PC-9 (cell line): ENCODE measurements around the gene CIAO3. TPM values are rescaled to one million over a fixed set of nuclear protein-coding genes. Genes with fewer than 3 reads are reported as not detected.

Source experiments
- BruUV-seq: library from RNA; stranded (reverse); fragments of 400-500 nt; replicated peaks from 2 replicates; lab custom pipeline; 2021; lab: Mats Ljungman, UMichigan
- CTCF ChIA-PET: fragments of 300-600 bp; sonication (Branson Sonifier 250); formaldehyde crosslinking; loops from one replicate; lab custom pipeline; 2022; ENCODE audit warnings: antibody characterized with exemption; lab: Charles Lee
- POLR2A ChIA-PET: fragments of 300-600 bp; sonication (Branson Sonifier 250); formaldehyde crosslinking; loops from one replicate; lab custom pipeline; 2022; ENCODE audit warnings: antibody characterized with exemption; ENCODE audit not compliant: unreplicated experiment; lab: Charles Lee
- DNase-seq, 2 experiments: peaks; one replicate each; pipeline versions ENCODE4 v3.0.0 to v3.0.0-alpha.2; 2015 to 2022; ENCODE audit warnings: mixed read lengths in 1 of 2
- H2AFZ ChIP-seq: fragments of 200-600 bp; sonication (generic); 2 replicates; pipeline ENCODE4 v1.8.1; 2017; ENCODE audit warnings: antibody characterized with exemption
- H3F3A ChIP-seq: fragments of 200-600 bp; sonication (generic); 2 replicates; pipeline ENCODE4 v1.8.1; 2017; ENCODE audit warnings: antibody characterized with exemption, mild to moderate bottlenecking, low read depth; ENCODE audit not compliant: insufficient read depth
- H3K27ac ChIP-seq: fragments of 200-600 bp; sonication (generic); 2 replicates; pipeline ENCODE4 v1.6.1; 2016; ENCODE audit warnings: mixed run types
- H3K27me3 ChIP-seq: fragments of 200-600 bp; sonication (generic); 2 replicates; pipeline ENCODE4 v1.6.1; 2016; ENCODE audit warnings: low read depth, mixed run types; ENCODE audit not compliant: insufficient read depth
- H3K36me3 ChIP-seq: fragments of 200-600 bp; sonication (generic); 2 replicates; pipeline ENCODE4 v1.6.1; 2016; ENCODE audit warnings: low read depth, mixed run types
- H3K4me1 ChIP-seq: fragments of 200-600 bp; sonication (generic); replicated peaks from 2 replicates; pipeline ENCODE4 v1.6.1; 2016; ENCODE audit warnings: mixed run types; ENCODE audit not compliant: insufficient read depth
- H3K4me2 ChIP-seq: fragments of 200-600 bp; sonication (generic); 2 replicates; pipeline ENCODE4 v1.6.1; 2017; ENCODE audit warnings: mixed run types
- H3K4me3 ChIP-seq: fragments of 200-600 bp; sonication (generic); 2 replicates; pipeline ENCODE4 v1.6.1; 2016; ENCODE audit warnings: mixed run types
- H3K79me2 ChIP-seq: fragments of 200-600 bp; sonication (generic); 2 replicates; pipeline ENCODE4 v1.6.1; 2017; ENCODE audit warnings: low read depth, mixed run types
- H3K9me2 ChIP-seq: fragments of 200-600 bp; sonication (generic); 2 replicates; pipeline ENCODE4 v1.8.1; 2017; ENCODE audit warnings: mild to moderate bottlenecking; ENCODE audit not compliant: insufficient read depth
- H3K9me3 ChIP-seq: fragments of 200-600 bp; sonication (generic); 2 replicates; pipeline ENCODE4 v1.8.1; 2016; ENCODE audit warnings: low read depth; ENCODE audit not compliant: insufficient read depth
- H4K20me1 ChIP-seq: fragments of 200-600 bp; sonication (generic); 2 replicates; pipeline ENCODE4 v1.8.1; 2017; ENCODE audit not compliant: insufficient read depth
- EZH2 ChIP-seq: fragments of 200-600 bp; sonication (generic); IDR thresholded peaks from 2 replicates; pipeline ENCODE4 v1.8.0; 2017; ENCODE audit warnings: antibody characterized with exemption, low read depth
- intact Hi-C: fragments of 100-400 bp; cut with micrococcal nuclease; formaldehyde crosslinking; loops from one replicate; pipeline ENCODE4 v1.10.0; 2022; ENCODE audit not compliant: unreplicated experiment
- total RNA-seq: library from RNA; stranded (reverse); gene quantifications from 2 replicates; pipeline ENCODE4 v1.2.3, GENCODE V29; 2021
- TF ChIP-seq, protein P1 (sequence below): fragments of 200-600 bp; sonication (generic); conservative IDR thresholded peaks from 2 replicates; pipeline ENCODE4 v1.6.1; 2017; ENCODE audit warnings: mixed run types, antibody characterized with exemption, mild to moderate bottlenecking, moderate library complexity

Gene CIAO3
- total RNA-seq, 1 experiment from 2014 or later = 44.2 TPM

DNA sequence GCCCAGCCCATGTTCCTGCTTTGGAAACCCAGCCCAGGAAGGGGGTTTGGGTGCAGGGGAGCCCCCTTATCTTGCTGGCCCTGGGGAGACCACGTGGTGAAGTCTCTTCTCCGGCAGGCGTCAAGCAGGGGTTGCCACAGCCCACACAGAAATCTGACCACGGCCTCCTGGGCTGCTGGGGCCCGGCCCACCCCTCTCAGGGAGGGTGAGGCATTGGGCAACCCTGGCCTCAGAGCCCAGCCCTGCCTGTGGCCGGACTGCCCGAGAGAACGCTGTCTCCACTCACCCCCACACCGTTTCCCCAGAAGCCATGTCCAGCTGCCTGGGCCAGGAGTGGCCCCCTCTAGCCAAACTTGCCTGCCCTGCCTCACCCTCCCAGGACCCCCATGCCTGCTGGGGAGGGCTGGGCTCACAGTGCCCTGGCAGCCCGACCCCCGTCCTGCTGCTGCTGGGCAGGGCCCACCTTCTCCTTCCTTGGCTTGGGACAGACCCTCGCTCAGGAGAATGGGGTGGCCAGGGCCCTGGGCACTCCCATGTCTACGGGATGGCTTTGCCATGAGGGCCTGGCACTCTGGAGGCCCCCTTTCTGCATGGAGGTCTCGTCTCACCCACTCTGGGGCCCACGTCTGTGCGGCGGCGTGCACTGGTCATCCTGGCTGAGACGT lies 40.7 kb upstream of the CIAO3 start:
- ChIA-PET CTCF (no interaction called here), POLR2A (no interaction called here)
- H3F3A ChIP-seq = peaks cover 16% of the 10 kb centered on the region; the same call in 1 of the 2 replicates
- H3K27me3 ChIP-seq = peaks cover 34% of the 10 kb centered on the region
- no peak overlapping the region for H3K27ac ChIP-seq
- peaks cover 13% of the 10 kb centered on the region; the same call in 1 of the 2 replicates for H4K20me1 ChIP-seq
- no peak for DNase-seq
- H2AFZ ChIP-seq = no peak overlapping the region
- H3K36me3 ChIP-seq = no peaks in the 10 kb centered on the region; the same call in 1 of the 2 replicates
- BruUV-seq = no TSS peak
- H3K4me2 ChIP-seq = no peak overlapping the region
- no peak overlapping the region for H3K4me3 ChIP-seq
- no peaks in the 10 kb centered on the region for H3K9me3 ChIP-seq
- intact Hi-C loops = no loop called here
- peaks cover 4% of the 10 kb centered on the region; the same call in 1 of the 2 replicates for H3K79me2 ChIP-seq
- H3K9me2 ChIP-seq = no peaks in the 10 kb centered on the region
- TF ChIP-seq EZH2 = no peak
- TF ChIP-seq, protein P1, sequence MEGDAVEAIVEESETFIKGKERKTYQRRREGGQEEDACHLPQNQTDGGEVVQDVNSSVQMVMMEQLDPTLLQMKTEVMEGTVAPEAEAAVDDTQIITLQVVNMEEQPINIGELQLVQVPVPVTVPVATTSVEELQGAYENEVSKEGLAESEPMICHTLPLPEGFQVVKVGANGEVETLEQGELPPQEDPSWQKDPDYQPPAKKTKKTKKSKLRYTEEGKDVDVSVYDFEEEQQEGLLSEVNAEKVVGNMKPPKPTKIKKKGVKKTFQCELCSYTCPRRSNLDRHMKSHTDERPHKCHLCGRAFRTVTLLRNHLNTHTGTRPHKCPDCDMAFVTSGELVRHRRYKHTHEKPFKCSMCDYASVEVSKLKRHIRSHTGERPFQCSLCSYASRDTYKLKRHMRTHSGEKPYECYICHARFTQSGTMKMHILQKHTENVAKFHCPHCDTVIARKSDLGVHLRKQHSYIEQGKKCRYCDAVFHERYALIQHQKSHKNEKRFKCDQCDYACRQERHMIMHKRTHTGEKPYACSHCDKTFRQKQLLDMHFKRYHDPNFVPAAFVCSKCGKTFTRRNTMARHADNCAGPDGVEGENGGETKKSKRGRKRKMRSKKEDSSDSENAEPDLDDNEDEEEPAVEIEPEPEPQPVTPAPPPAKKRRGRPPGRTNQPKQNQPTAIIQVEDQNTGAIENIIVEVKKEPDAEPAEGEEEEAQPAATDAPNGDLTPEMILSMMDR = no peak
- no peaks in the 10 kb centered on the region for H3K4me1 ChIP-seq

DNA sequence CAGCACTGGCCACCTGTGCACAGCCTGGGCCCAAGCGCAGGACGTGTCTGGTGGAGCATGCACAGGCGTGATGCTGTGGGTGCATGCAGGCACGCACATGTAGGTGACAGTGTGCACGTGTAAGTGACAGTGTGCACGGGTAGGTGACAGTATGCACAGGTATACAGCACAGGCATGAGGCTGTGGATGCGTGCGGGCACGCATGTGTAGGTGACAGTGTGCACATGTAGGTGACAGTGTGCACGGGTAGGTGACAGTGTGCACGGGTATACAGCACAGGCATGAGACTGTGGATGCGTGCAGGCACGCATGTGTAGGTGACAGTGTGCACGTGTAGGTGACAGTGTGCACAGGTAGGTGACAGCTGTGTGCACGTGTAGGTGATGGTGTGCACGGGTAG lies 39.5 kb upstream of the CIAO3 start:
- no peaks in the 10 kb centered on the region for H3K9me3 ChIP-seq
- ChIA-PET POLR2A (no interaction called here), CTCF (no interaction called here)
- intact Hi-C loops = no loop called here
- H3K4me1 ChIP-seq = no peaks in the 10 kb centered on the region
- H3K27me3 ChIP-seq = peaks cover 34% of the 10 kb centered on the region
- H3K79me2 ChIP-seq = no peaks in the 10 kb centered on the region
- H3F3A ChIP-seq = peaks cover 15% of the 10 kb centered on the region; the same call in 1 of the 2 replicates
- H3K27ac ChIP-seq = no peak overlapping the region
- no peak overlapping the region for H3K4me2 ChIP-seq
- no peak overlapping the region for H3K4me3 ChIP-seq
- TF ChIP-seq, protein P1 = no peak
- no peaks in the 10 kb centered on the region for H3K36me3 ChIP-seq
- DNase-seq = no peak
- H4K20me1 ChIP-seq = peaks cover 7% of the 10 kb centered on the region; the same call in 1 of the 2 replicates
- no TSS peak for BruUV-seq
- H3K9me2 ChIP-seq = no peaks in the 10 kb centered on the region
- H2AFZ ChIP-seq = no peak overlapping the region

DNA sequence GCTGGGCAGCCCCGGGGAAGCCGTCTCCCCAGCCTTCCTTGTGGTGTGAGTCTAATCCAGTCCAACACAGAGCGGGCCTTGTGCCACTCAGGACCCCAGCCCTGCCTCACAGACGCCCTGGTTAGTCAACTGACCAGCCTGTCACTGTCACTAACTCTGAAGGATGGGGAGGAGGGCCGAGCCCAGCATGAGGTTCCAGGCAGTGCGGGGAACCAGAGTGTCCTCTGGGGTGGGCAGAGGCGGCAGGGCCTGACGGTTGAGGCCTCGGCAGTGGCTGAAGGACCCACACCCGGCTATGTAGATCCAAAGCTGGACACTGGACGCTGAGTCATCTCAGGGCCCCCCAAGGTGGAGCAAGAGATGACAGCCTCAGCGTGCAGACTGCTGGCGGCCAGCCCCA lies 38.8 kb upstream of the CIAO3 start:
- no peaks in the 10 kb centered on the region for H3K9me3 ChIP-seq
- H3K9me2 ChIP-seq = no peaks in the 10 kb centered on the region
- H3K4me2 ChIP-seq = no peak overlapping the region
- CTCF ChIA-PET = no interaction called here
- no peaks in the 10 kb centered on the region; the same call in 1 of the 2 replicates for H4K20me1 ChIP-seq
- H2AFZ ChIP-seq = no peak overlapping the region
- H3K36me3 ChIP-seq = no peaks in the 10 kb centered on the region
- no peak overlapping the region for H3K4me3 ChIP-seq
- TF ChIP-seq, protein P1 = no peak
- TF ChIP-seq EZH2 = no peak
- peaks cover 8% of the 10 kb centered on the region; the same call in 1 of the 2 replicates for H3F3A ChIP-seq
- intact Hi-C loops = no loop called here
- no peak overlapping the region for H3K27ac ChIP-seq
- no peak for DNase-seq
- no TSS peak for BruUV-seq
- H3K4me1 ChIP-seq = no peaks in the 10 kb centered on the region
- POLR2A ChIA-PET = no interaction called here
- H3K79me2 ChIP-seq = no peaks in the 10 kb centered on the region
- peaks cover 34% of the 10 kb centered on the region for H3K27me3 ChIP-seq
